ENCODE data around the gene SHC2.

The SHC2 gene

GRCh38 chr19:410243-410781, 50.5 kb downstream of the SHC2 start:
- Histone ChIP-seq H2AFZ (ENCODE audit: low read length) (no peak overlapping the region), H3K9me3 (ENCODE audit: insufficient read depth, low read depth, low read length) (peaks cover 2% of the 10 kb centered on the region; the same call in 1 of the 2 replicates), H3K27me3 (ENCODE audit: insufficient read depth, low read length, poor library complexity, severe bottlenecking) (no peaks in the 10 kb centered on the region), H3F3A (ENCODE audit: low read depth) (no peaks in the 10 kb centered on the region), H4K20me1 (ENCODE audit: insufficient read depth, low read length, poor library complexity, severe bottlenecking) (no peaks in the 10 kb centered on the region), H3K4me2 (ENCODE audit: low read depth, low read length, poor library complexity, severe bottlenecking) (no peak overlapping the region), H3K4me1 (ENCODE audit: insufficient read depth, low read length, poor library complexity, severe bottlenecking) (peaks cover 8% of the 10 kb centered on the region), H3K4me3 (ENCODE audit: low read length, poor library complexity, severe bottlenecking) (no peak overlapping the region), H3K79me2 (ENCODE audit: insufficient read depth, low read length) (no peaks in the 10 kb centered on the region), H3K9ac (ENCODE audit: low read depth, low read length, poor library complexity, severe bottlenecking) (no peak overlapping the region), H3K36me3 (ENCODE audit: insufficient read depth, low read length) (no peaks in the 10 kb centered on the region), H3K9me2 (replicated peaks; ENCODE audit: low read depth, low read length) (no peaks in the 10 kb centered on the region)
- TF ChIP-seq CTCF (conservative IDR thresholded peaks at IDR 0.05; ENCODE audit: low read length) (no peak), EZH2phosphoT487 (IDR thresholded peaks at IDR 0.05; ENCODE audit: borderline replicate concordance) (no peak)

DNA sequence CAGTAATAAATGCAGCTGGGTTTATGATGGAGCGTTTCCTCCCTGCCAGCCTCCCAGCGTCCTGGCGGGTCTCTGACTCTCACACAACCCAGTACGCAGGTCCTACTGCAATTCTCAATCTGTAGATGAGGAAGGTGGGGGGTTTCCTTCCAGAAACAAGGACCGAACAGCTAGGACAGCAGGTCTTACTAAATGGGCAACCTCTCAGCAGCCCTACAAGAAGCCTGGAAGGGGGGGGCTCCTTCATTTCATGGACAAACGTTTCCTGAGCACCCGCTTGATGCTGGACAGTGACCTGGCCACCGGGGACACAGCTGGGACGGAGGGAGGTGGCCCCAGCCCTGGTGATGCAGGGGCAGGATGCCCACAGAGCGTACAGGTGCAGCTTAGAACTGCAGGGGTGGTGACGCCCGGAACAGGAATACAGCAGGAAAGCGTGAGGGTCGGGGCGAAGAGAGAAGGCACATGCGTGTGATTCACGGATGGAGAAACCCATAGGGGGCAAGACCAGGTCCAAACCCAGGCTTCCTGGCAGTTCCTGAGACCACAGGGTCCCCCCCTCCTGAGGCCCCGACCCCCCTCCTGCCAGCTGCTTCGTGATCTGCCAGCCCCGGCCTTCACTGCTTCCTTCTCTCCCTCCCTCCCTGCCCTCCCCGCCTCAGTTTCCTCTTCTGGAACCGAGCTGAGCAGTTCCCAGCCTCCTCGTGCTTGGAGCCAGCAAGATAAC, 51.2 kb downstream of the SHC2 start:
- peaks cover 8% of the 10 kb centered on the region for H3K4me1 ChIP-seq (ENCODE audit: insufficient read depth, low read length, poor library complexity, severe bottlenecking)
- no peaks in the 10 kb centered on the region for H3K36me3 ChIP-seq (ENCODE audit: insufficient read depth, low read length)
- peak overlapping the region; percentile 21 for H3K9ac ChIP-seq (ENCODE audit: low read depth, low read length, poor library complexity, severe bottlenecking)
- H3K4me3 ChIP-seq (ENCODE audit: low read length, poor library complexity, severe bottlenecking): peak overlapping the region; percentile 71
- H3K27me3 ChIP-seq (ENCODE audit: insufficient read depth, low read length, poor library complexity, severe bottlenecking): no peaks in the 10 kb centered on the region
- H2AFZ ChIP-seq (ENCODE audit: low read length): peak overlapping the region; percentile 77; the same call in 1 of the 2 replicates
- TF ChIP-seq EZH2phosphoT487 (IDR thresholded peaks at IDR 0.05; ENCODE audit: borderline replicate concordance) (no peak), CTCF (conservative IDR thresholded peaks at IDR 0.05; ENCODE audit: low read length) (no peak)
- no peaks in the 10 kb centered on the region for H4K20me1 ChIP-seq (ENCODE audit: insufficient read depth, low read length, poor library complexity, severe bottlenecking)
- no peaks in the 10 kb centered on the region for H3F3A ChIP-seq (ENCODE audit: low read depth)
- peaks cover 2% of the 10 kb centered on the region; the same call in 1 of the 2 replicates for H3K9me3 ChIP-seq (ENCODE audit: insufficient read depth, low read depth, low read length)
- no peaks in the 10 kb centered on the region for H3K79me2 ChIP-seq (ENCODE audit: insufficient read depth, low read length)
- H3K4me2 ChIP-seq (ENCODE audit: low read depth, low read length, poor library complexity, severe bottlenecking): peak overlapping the region; percentile 82
- H3K9me2 ChIP-seq (replicated peaks; ENCODE audit: low read depth, low read length): no peaks in the 10 kb centered on the region

- Histone ChIP-seq H4K20me1 (ENCODE audit: insufficient read depth, low read length, poor library complexity, severe bottlenecking) (no peaks in the 10 kb centered on the region), H3K9me3 (ENCODE audit: insufficient read depth, low read depth, low read length) (peaks cover 2% of the 10 kb centered on the region; the same call in 1 of the 2 replicates), H3K4me3 (ENCODE audit: low read length, poor library complexity, severe bottlenecking) (peak within 1 kb of the TSS; percentile 71), H3F3A (ENCODE audit: low read depth) (no peaks in the 10 kb centered on the region), H3K4me2 (ENCODE audit: low read depth, low read length, poor library complexity, severe bottlenecking) (peak within 1 kb of the TSS; percentile 82), H2AFZ (ENCODE audit: low read length) (peak within 1 kb of the TSS; percentile 77; the same call in 1 of the 2 replicates), H3K9me2 (replicated peaks; ENCODE audit: low read depth, low read length) (no peaks in the 10 kb centered on the region), H3K9ac (ENCODE audit: low read depth, low read length, poor library complexity, severe bottlenecking) (peak within 1 kb of the TSS; percentile 55), H3K36me3 (ENCODE audit: insufficient read depth, low read length) (no peaks in the 10 kb centered on the region), H3K79me2 (ENCODE audit: insufficient read depth, low read length) (no peaks in the 10 kb centered on the region), H3K4me1 (ENCODE audit: insufficient read depth, low read length, poor library complexity, severe bottlenecking) (peaks cover 8% of the 10 kb centered on the region), H3K27me3 (ENCODE audit: insufficient read depth, low read length, poor library complexity, severe bottlenecking) (no peaks in the 10 kb centered on the region)
- TF ChIP-seq EZH2phosphoT487 (IDR thresholded peaks at IDR 0.05; ENCODE audit: borderline replicate concordance) (no peak), CTCF (conservative IDR thresholded peaks at IDR 0.05; ENCODE audit: low read length) (no peak)
Measured at GRCh38 chr19:408902-409515, 51.8 kb downstream of the SHC2 start, which contains the start of gene C2CD4C. TSS of gene C2CD4C (minus strand) at chr19:409147. CDS start at chr19:408361, 786 bp downstream.

Data from Loucy (cell line).